Prostate gland (tissue), 2 donors: ENCODE measurements around the gene SH2D1A.

Experiments used
- CTCF ChIP-seq, 4 experiments: fragments of 200-600 bp in 2 of 4; fragments of 450-650 bp in 2 of 4; sonication (generic) in 2 of 4; IDR thresholded peaks; 1 replicate in 3 of 4; 2 replicates in 1 of 4; pipeline ENCODE4 v1.5.1; 2016 to 2019; ENCODE audit warnings: antibody characterized with exemption in 4 of 4, mild to moderate bottlenecking in 2 of 4, moderate library complexity in 2 of 4
- POLR2A ChIP-seq: fragments of 450-650 bp; IDR thresholded peaks from one replicate; pipeline ENCODE4 v1.6.1; 2016; ENCODE audit warnings: antibody characterized with exemption, mild to moderate bottlenecking
- POLR2AphosphoS5 ChIP-seq: sonication (generic); formaldehyde crosslinking; IDR thresholded peaks from one replicate; pipeline ENCODE4 v1.6.1; 2017; ENCODE audit warnings: antibody characterized with exemption

- no peak for TF ChIP-seq POLR2A
- no peak for TF ChIP-seq CTCF (IDR thresholded peaks at IDR 0.05)
- TF ChIP-seq POLR2AphosphoS5 = no peak
These were observed 49.0 kb downstream of the SH2D1A start for GRCh38 chrX:124395145-124395880.
